Activated CD8-positive, alpha-beta T cell treated with anti-CD3 and anti-CD28 coated beads for 36 hours (primary cell): ENCODE measurements around the gene NCL. TPM values are rescaled to one million over a fixed set of nuclear protein-coding genes. Genes with fewer than 3 reads are reported as not detected.

Source experiments
- ATAC-seq: fragments of 200-7000 bp; cut with Tn5 transposase; one replicate; pipeline ENCODE4 v1.10.0; 2021; ENCODE audit warnings: mild to moderate bottlenecking, moderate library complexity
- CTCF ChIA-PET: fragments of 350-600 bp; sonication (Branson Sonifier 250); formaldehyde crosslinking; loops from one replicate; lab custom pipeline; 2021; ENCODE audit warnings: antibody characterized with exemption; lab: Charles Lee
- POLR2A ChIA-PET: fragments of 350-600 bp; sonication (Branson Sonifier 250); formaldehyde crosslinking; loops from one replicate; lab custom pipeline; 2021; ENCODE audit warnings: antibody characterized with exemption; lab: Charles Lee
- DNase-seq: peaks from one replicate; pipeline ENCODE4 v3.0.0-alpha.2; 2020
- H3K27ac Mint-ChIP-seq: one replicate; pipeline ENCODE4 v1.8.0; 2021; ENCODE audit warnings: mild to moderate bottlenecking, mixed read lengths
- H3K27me3 Mint-ChIP-seq: one replicate; pipeline ENCODE4 v1.8.0; 2021; ENCODE audit warnings: mixed read lengths
- H3K36me3 Mint-ChIP-seq: one replicate; pipeline ENCODE4 v1.8.0; 2021; ENCODE audit warnings: low read depth, mixed read lengths
- H3K4me1 Mint-ChIP-seq: one replicate; pipeline ENCODE4 v1.8.0; 2021; ENCODE audit warnings: low read depth, mixed read lengths
- H3K4me3 Mint-ChIP-seq: one replicate; pipeline ENCODE4 v1.8.0; 2021; ENCODE audit warnings: mild to moderate bottlenecking, moderate library complexity, mixed read lengths
- H3K9me3 Mint-ChIP-seq: one replicate; pipeline ENCODE4 v1.8.0; 2021; ENCODE audit warnings: mixed read lengths
- CTCF ChIP-seq: fragments of 200-600 bp; IDR thresholded peaks from one replicate; pipeline ENCODE4 v1.8.0; 2022; ENCODE audit warnings: antibody characterized with exemption, mild to moderate bottlenecking
- intact Hi-C: fragments of 100-400 bp; cut with micrococcal nuclease; formaldehyde crosslinking; loops from one replicate; pipeline ENCODE4 v1.10.0; 2022
- total RNA-seq, 2 experiments: library from RNA; stranded (reverse); gene quantifications; one replicate each; pipeline ENCODE4 v1.2.3, GENCODE V29; 2021

NCL gene
- total RNA-seq, 2 experiments from 2014 or later = 1,312 to 1,361 TPM

DNA sequence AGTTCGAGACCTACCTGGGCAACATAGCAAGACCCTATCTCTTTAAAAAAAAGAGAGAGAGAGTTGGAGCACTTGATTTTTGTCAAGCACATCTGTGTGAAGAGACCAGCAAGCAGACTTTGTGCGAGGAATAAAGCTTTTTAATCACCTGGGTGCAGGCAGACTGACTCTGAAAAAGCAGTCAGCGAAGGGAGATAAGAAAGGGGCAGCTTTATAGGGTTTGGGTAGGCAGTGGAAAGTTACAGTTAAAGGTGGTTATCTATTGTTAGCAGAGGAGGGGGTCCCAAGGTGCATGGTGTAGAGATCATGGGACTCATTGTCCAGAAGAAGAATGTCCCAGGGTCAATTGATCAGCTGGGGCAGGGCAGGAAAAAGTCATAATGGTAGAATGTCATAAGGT, 34.4 kb downstream of the NCL start:
- intact Hi-C loops = no loop called here
- Mint-ChIP-seq H3K9me3 (peaks cover 17% of the 10 kb centered on the region), H3K4me3 (no peak overlapping the region), H3K4me1 (peaks cover 27% of the 10 kb centered on the region), H3K27ac (no peak overlapping the region), H3K36me3 (peaks cover 7% of the 10 kb centered on the region), H3K27me3 (no peaks in the 10 kb centered on the region)
- CTCF ChIA-PET = interaction anchor here (1.2 to 1.4 kb wide), 2 partner anchors 22 to 24 kb away, joined by 3 read pairs; no protein-coding TSS in a partner anchor
- TF ChIP-seq CTCF = no peak
- POLR2A ChIA-PET = interaction anchor here (0.9 to 1.4 kb wide), 3 partner anchors 17 to 224 kb away, joined by 3 to 4 read pairs (median 3); no protein-coding TSS in a partner anchor
- no peak for DNase-seq
- no peak for ATAC-seq

DNA sequence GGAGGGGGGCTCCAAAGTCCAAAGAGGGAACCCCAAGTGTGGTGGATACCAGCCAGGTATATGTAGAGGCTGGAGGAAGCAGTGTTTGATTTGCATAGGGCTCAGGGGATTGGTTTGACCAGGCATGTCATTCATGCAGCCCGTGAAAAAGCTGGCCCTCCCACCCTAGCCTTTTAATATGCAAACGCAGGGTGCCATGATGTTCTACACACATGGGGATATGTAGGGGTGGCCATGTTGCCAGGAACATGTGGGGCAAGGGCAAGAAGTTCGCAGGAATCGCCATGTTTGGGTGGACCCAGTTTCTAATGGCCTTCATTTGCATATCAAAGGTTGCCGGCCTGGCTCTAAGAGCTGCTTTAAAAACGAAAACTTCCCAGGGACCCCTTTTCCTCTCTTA, 35.1 kb downstream of the NCL start:
- H3K27ac Mint-ChIP-seq = no peak overlapping the region
- DNase-seq = no peak
- TF ChIP-seq CTCF = no peak
- H3K27me3 Mint-ChIP-seq = no peaks in the 10 kb centered on the region
- no peak overlapping the region for H3K4me3 Mint-ChIP-seq
- peaks cover 7% of the 10 kb centered on the region for H3K36me3 Mint-ChIP-seq
- peaks cover 25% of the 10 kb centered on the region for H3K4me1 Mint-ChIP-seq
- intact Hi-C loops = no loop called here
- peaks cover 17% of the 10 kb centered on the region for H3K9me3 Mint-ChIP-seq
- ChIA-PET POLR2A (interaction anchor here (0.6 to 1.4 kb wide), 3 partner anchors 12 to 223 kb away, joined by 3 to 4 read pairs (median 3); no protein-coding TSS in a partner anchor), CTCF (interaction anchor here (1.0 to 1.4 kb wide), 3 partner anchors 17 to 23 kb away, joined by 3 read pairs; no protein-coding TSS in a partner anchor)
- no peak for ATAC-seq

GRCh38 chr2:231427116-231427515, 37.2 kb downstream of the NCL start:
- no peak for ATAC-seq
- Mint-ChIP-seq H3K4me3 (no peak overlapping the region), H3K27ac (peak overlapping the region; percentile 27), H3K27me3 (no peaks in the 10 kb centered on the region), H3K4me1 (peaks cover 21% of the 10 kb centered on the region), H3K36me3 (peaks cover 7% of the 10 kb centered on the region), H3K9me3 (peaks cover 16% of the 10 kb centered on the region)
- DNase-seq = no peak
- TF ChIP-seq CTCF = no peak
- ChIA-PET POLR2A (interaction anchor here (0.6 to 2.5 kb wide), 4 partner anchors 27 to 306 kb away, joined by 4 to 11 read pairs (median 5); partner anchors contain the start of gene NCL), CTCF (interaction anchor here (1.1 to 1.4 kb wide), 4 partner anchors 14 to 200 kb away, joined by 3 read pairs; no protein-coding TSS in a partner anchor)
- intact Hi-C loops = no loop called here

DNA sequence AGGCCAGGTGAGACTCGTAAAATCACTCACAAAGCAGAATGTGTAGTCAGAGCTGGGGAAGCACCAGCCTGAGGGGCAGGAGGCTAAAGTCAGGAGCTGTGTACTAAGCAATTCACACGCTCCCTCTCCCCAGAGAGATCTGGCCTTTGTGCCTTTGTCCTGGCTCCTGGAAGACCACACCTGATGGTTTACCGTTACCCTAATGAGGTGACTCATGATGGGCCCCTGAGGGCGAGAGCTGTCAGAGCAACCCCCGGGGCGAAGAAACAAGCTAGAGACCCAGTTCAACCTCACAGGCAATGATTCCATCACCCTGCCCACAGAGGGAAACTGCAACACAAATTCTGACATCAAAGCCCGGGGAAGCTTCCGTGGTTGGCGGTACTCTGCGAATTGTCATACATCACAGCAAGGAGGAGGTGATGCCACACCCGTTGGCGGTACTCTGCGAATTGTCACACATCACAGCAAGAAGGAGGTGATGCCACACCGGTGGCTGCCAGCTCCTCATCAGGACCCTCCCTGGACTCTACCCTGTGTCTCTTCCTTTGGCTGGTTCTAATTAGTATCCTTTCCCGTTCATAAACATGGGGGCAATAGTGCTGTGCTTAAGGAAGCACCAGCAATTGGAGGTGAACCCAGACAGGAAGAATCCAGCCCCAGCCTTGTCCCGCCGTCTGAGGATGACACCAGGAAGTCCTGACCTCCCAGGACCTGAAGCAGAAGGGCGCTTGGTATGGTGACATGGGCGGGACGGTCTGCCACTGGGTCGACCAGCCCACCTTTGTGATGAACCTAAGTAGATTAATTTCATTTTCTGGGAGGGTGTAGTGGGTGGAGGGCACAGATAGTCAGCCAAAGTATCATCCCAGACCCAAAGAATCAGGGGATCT, 38.2 kb downstream of the NCL start:
- H3K27ac Mint-ChIP-seq = peak overlapping the region; percentile 80
- peaks cover under 1% of the 10 kb centered on the region for H3K36me3 Mint-ChIP-seq
- peaks cover 6% of the 10 kb centered on the region for H3K9me3 Mint-ChIP-seq
- peaks cover 21% of the 10 kb centered on the region for H3K4me1 Mint-ChIP-seq
- peak; percentile 88 for ATAC-seq
- ChIA-PET POLR2A (interaction anchor here (0.6 to 2.5 kb wide), 6 partner anchors 21 to 304 kb away, joined by 3 to 11 read pairs (median 3); no protein-coding TSS in a partner anchor), CTCF (interaction anchor here (0.7 to 1.4 kb wide), 7 partner anchors 9 to 322 kb away, joined by 3 to 5 read pairs (median 3); no protein-coding TSS in a partner anchor)
- H3K27me3 Mint-ChIP-seq = no peaks in the 10 kb centered on the region
- intact Hi-C loops = no loop called here
- TF ChIP-seq CTCF = no peak
- peak overlapping the region; percentile 38 for H3K4me3 Mint-ChIP-seq
- DNase-seq = peak; percentile 79
